Natural killer cell (primary cell): ENCODE results near the gene TRIM37. TPM values are rescaled to one million over a fixed set of nuclear protein-coding genes. Genes with fewer than 3 reads are reported as not detected.
"Not testable (repeated sequence)": the region's sequence is repeated elsewhere in the genome, so short reads cannot be mapped to it uniquely, and the experiment has no call there.

ENCODE experiments used
- ATAC-seq, 3 donors: fragments of 150-1000 bp in 2 of 3; fragments of 200-7000 bp in 1 of 3; cut with Tn5 transposase; 1 replicate in 1 of 3; 2 replicates in 2 of 3; pipeline ENCODE4 v1.10.0; 2021; ENCODE audit warnings: mild to moderate bottlenecking in 2 of 3, moderate library complexity in 2 of 3
- DNase-seq, 2 donors: peaks; one replicate each; pipeline versions ENCODE4 v3.0.0 to v3.0.0-alpha.2; 2013 to 2021; ENCODE audit warnings: mixed read lengths in 1 of 2
- H3K27ac ChIP-seq: one replicate; pipeline ENCODE4 v1.5.1; 2013; ENCODE audit warnings: mild to moderate bottlenecking, low read length
- H3K27me3 ChIP-seq: one replicate; pipeline ENCODE4 v1.6.1; 2013; ENCODE audit warnings: low read length; ENCODE audit not compliant: control insufficient read depth, insufficient read depth
- H3K36me3 ChIP-seq: one replicate; pipeline ENCODE4 v1.6.1; 2013; ENCODE audit warnings: low read length; ENCODE audit not compliant: control insufficient read depth, insufficient read depth
- H3K4me1 ChIP-seq: one replicate; pipeline ENCODE4 v1.6.1; 2013; ENCODE audit warnings: low read length; ENCODE audit not compliant: control insufficient read depth, insufficient read depth
- H3K4me3 ChIP-seq: one replicate; pipeline ENCODE4 v1.5.1; 2013; ENCODE audit warnings: low read length
- H3K9me3 ChIP-seq: one replicate; pipeline ENCODE4 v1.6.1; 2013; ENCODE audit warnings: low read length; ENCODE audit not compliant: control insufficient read depth, insufficient read depth
- H3K27ac Mint-ChIP-seq, 2 donors: one replicate each; pipeline ENCODE4 v1.8.0; 2022; ENCODE audit warnings: mild to moderate bottlenecking in 2 of 2, mixed read lengths in 2 of 2, moderate library complexity in 1 of 2
- H3K27me3 Mint-ChIP-seq, 2 donors: one replicate each; pipeline ENCODE4 v1.8.0; 2022; ENCODE audit warnings: low read depth in 2 of 2, mixed read lengths in 2 of 2
- H3K36me3 Mint-ChIP-seq: one replicate; pipeline ENCODE4 v1.8.0; 2022; ENCODE audit warnings: mixed read lengths
- H3K4me1 Mint-ChIP-seq, 2 donors: one replicate each; pipeline ENCODE4 v1.8.0; 2022; ENCODE audit warnings: mixed read lengths in 2 of 2
- H3K4me3 Mint-ChIP-seq: one replicate; pipeline ENCODE4 v1.8.0; 2022; ENCODE audit warnings: mild to moderate bottlenecking, moderate library complexity, mixed read lengths
- H3K9me3 Mint-ChIP-seq, 2 donors: one replicate each; pipeline ENCODE4 v1.8.0; 2022; ENCODE audit warnings: mixed read lengths in 2 of 2
- CTCF ChIP-seq: fragments of 200-600 bp; IDR thresholded peaks from one replicate; pipeline ENCODE4 v1.8.0; 2022; ENCODE audit warnings: antibody characterized with exemption
- WGBS: methylation state at CpG from one replicate; pipeline ENCODE4 v1.1.7; 2013; ENCODE audit warnings: missing lambda C conversion rate; ENCODE audit not compliant: insufficient coverage; 5-methylcytosine and 5-hydroxymethylcytosine counted together
- intact Hi-C: fragments of 100-400 bp; cut with micrococcal nuclease; formaldehyde crosslinking; loops from one replicate; pipeline ENCODE4 v1.14.2; 2022
- total RNA-seq, 4 donors: library from RNA; stranded (reverse); fragments of 120-200 nt in 1 of 4; gene quantifications; one replicate each; pipeline versions ENCODE4 v1.2.3 to v1.2.4, GENCODE V29; 2013 to 2022

Gene TRIM37
- total RNA-seq, 3 donors from 2014 or later (not counting 1 experiment from before 2014, with no cell fraction given) = 20.4 to 26.1 (median 21.9) TPM

DNA sequence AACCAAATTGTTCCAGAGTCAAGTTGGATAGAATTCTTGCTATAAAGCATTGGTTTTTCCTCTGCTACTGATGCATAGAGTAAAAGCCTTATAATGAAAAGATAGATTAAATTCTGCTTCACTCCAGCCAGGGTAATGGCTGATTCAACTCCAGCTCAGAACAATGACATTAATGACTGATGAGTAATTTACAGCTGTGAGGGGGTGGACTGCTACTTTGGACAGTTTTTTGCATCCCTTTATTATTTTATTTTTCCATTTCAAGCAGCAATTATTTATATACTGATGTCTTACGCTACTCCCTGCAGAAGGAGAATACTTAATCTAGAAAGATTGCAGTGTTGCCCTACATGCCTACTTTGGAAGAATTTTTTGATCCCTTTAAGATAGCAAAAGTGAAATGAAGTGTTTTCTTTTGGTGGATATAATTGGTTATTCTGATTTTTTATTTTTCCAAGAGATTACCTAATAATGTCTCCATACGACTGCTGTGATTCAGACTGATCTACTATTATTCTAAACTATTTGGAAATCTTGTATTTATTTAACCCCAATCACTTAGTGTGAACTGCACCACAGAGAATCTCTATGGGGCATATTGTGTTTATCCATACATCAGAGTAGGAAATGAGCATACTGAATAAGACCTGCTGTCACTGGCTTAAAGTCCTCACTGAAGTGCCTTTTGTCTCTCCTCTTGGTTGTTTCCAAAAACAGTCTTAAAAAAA is 149.5 kb downstream of the TRIM37 start:
- Mint-ChIP-seq H3K4me1 (no peaks in the 10 kb centered on the region), H3K27ac (no peak overlapping the region), H3K9me3 (no peaks in the 10 kb centered on the region), H3K36me3 (no peaks in the 10 kb centered on the region), H3K27me3 (peaks cover 12 to 25% of the 10 kb centered on the region in 2 donors), H3K4me3 (no peak overlapping the region)
- intact Hi-C loops = no loop called here
- Histone ChIP-seq H3K27ac (no peak overlapping the region), H3K4me3 (no peak overlapping the region), H3K36me3 (no peaks in the 10 kb centered on the region), H3K27me3 (no peaks in the 10 kb centered on the region), H3K4me1 (no peaks in the 10 kb centered on the region), H3K9me3 (no peaks in the 10 kb centered on the region)
- no peak for TF ChIP-seq CTCF
- ATAC-seq (no peak), DNase-seq (no peak)
- 60% methylated on average over 1 of the region's 2 CpGs for WGBS

- H3K4me1 Mint-ChIP-seq, DNase-seq, H3K27me3 ChIP-seq, H3K4me3 Mint-ChIP-seq, H3K36me3 ChIP-seq, ATAC-seq, H3K27ac Mint-ChIP-seq, H3K4me1 ChIP-seq, H3K27ac ChIP-seq, H3K9me3 Mint-ChIP-seq, H3K4me3 ChIP-seq, intact Hi-C loops: not testable (repeated sequence)
- peaks cover 16% of the 10 kb centered on the region for H3K9me3 ChIP-seq
- WGBS = 70% methylated on average over 2 of the region's 2 CpGs
- Mint-ChIP-seq H3K36me3 (peaks cover 20% of the 10 kb centered on the region), H3K27me3 (peaks cover 14 to 30% of the 10 kb centered on the region in 2 donors)
Observed at GRCh38 chr17:58954358-58954757, 152.3 kb downstream of the TRIM37 start.

- Histone ChIP-seq H3K27ac (no peak overlapping the region), H3K9me3 (peaks cover 16% of the 10 kb centered on the region), H3K4me1 (no peaks in the 10 kb centered on the region), H3K36me3 (no peaks in the 10 kb centered on the region), H3K27me3 (peaks cover 3% of the 10 kb centered on the region), H3K4me3 (no peak overlapping the region)
- peaks cover 32% of the 10 kb centered on the region for H3K36me3 Mint-ChIP-seq
- DNase-seq (no peak), ATAC-seq (no peak)
- intact Hi-C loops = no loop called here
- H3K4me1 Mint-ChIP-seq = no peaks in the 10 kb centered on the region
- WGBS = no CpG with 5 or more reads among the region's 3 CpGs
- H3K27me3 Mint-ChIP-seq = peaks cover 15 to 36% of the 10 kb centered on the region in 2 donors
- H3K4me3 Mint-ChIP-seq = no peak overlapping the region
- H3K9me3 Mint-ChIP-seq = peaks cover 13 to 14% of the 10 kb centered on the region in 2 donors
- H3K27ac Mint-ChIP-seq = no peak overlapping the region
- no peak for TF ChIP-seq CTCF
Observed at GRCh38 chr17:58947824-58948223, 158.9 kb downstream of the TRIM37 start.

GRCh38 chr17:58947411-58947810 is 159.3 kb downstream of the TRIM37 start:
- Histone ChIP-seq H3K9me3 (peaks cover 16% of the 10 kb centered on the region), H3K36me3 (no peaks in the 10 kb centered on the region), H3K4me1 (no peaks in the 10 kb centered on the region), H3K4me3 (no peak overlapping the region), H3K27ac (no peak overlapping the region), H3K27me3 (peaks cover 3% of the 10 kb centered on the region)
- DNase-seq (no peak), ATAC-seq (no peak)
- 83% methylated on average over 3 of the region's 3 CpGs for WGBS
- H3K9me3 Mint-ChIP-seq = peaks cover 13 to 14% of the 10 kb centered on the region in 2 donors
- no peak for TF ChIP-seq CTCF
- peaks cover 32% of the 10 kb centered on the region for H3K36me3 Mint-ChIP-seq
- intact Hi-C loops = no loop called here
- no peak overlapping the region for H3K4me3 Mint-ChIP-seq
- H3K4me1 Mint-ChIP-seq = no peaks in the 10 kb centered on the region
- peaks cover 15 to 36% of the 10 kb centered on the region in 2 donors for H3K27me3 Mint-ChIP-seq
- H3K27ac Mint-ChIP-seq = no peak overlapping the region
